Measurements from ENCODE around the gene SH3RF3. TPM values are rescaled to one million over a fixed set of nuclear protein-coding genes. Genes with fewer than 3 reads are reported as not detected.

Gene SH3RF3
- total and polyA plus RNA-seq, 4 donors: 2.9 to 9.7 (median 8.6) TPM

- no peak overlapping the region for H3K4me3 ChIP-seq
- WGBS, 2 donors: 64 to 80% methylated on average over 8 of the region's 8 CpGs
Measured at GRCh38 chr2:109438773-109439389, 309.9 kb downstream of the SH3RF3 start.

GRCh38 chr2:109439390-109439786 is 310.4 kb downstream of the SH3RF3 start:
- Histone ChIP-seq H3K9ac (ENCODE audit: insufficient read depth in 1 of 2, low read length in 2 of 2) (no peak overlapping the region), H3K27ac (ENCODE audit: low read depth in 1 of 2, low read length in 1 of 2) (no peak overlapping the region), H3K4me3 (no peak overlapping the region), H3K9me3 (ENCODE audit: control insufficient read depth in 4 of 4, insufficient read depth in 3 of 4, low read length in 3 of 4) (peaks cover 0 to 2% (median under 1%) of the 10 kb centered on the region in 4 donors), H3K27me3 (ENCODE audit: control insufficient read depth in 3 of 3, insufficient read depth in 3 of 3, low read length in 2 of 3) (no peaks in the 10 kb centered on the region), H3K4me1 (ENCODE audit: control insufficient read depth in 5 of 5, insufficient read depth in 5 of 5, low read length in 5 of 5) (peaks cover 0 to 7% (median 7%) of the 10 kb centered on the region in 5 donors), H3K36me3 (ENCODE audit: control insufficient read depth in 4 of 4, insufficient read depth in 4 of 4, low read length in 4 of 4) (peaks cover 0 to 7% (median 2%) of the 10 kb centered on the region in 4 donors)
- no peak for DNase-seq
- TF ChIP-seq, protein P1, sequence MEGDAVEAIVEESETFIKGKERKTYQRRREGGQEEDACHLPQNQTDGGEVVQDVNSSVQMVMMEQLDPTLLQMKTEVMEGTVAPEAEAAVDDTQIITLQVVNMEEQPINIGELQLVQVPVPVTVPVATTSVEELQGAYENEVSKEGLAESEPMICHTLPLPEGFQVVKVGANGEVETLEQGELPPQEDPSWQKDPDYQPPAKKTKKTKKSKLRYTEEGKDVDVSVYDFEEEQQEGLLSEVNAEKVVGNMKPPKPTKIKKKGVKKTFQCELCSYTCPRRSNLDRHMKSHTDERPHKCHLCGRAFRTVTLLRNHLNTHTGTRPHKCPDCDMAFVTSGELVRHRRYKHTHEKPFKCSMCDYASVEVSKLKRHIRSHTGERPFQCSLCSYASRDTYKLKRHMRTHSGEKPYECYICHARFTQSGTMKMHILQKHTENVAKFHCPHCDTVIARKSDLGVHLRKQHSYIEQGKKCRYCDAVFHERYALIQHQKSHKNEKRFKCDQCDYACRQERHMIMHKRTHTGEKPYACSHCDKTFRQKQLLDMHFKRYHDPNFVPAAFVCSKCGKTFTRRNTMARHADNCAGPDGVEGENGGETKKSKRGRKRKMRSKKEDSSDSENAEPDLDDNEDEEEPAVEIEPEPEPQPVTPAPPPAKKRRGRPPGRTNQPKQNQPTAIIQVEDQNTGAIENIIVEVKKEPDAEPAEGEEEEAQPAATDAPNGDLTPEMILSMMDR (IDR thresholded peaks at IDR 0.05; ENCODE audit: control extremely low read depth, extremely low read depth): no peak
- no peak for ATAC-seq (ENCODE audit: insufficient read depth, low FRiP score)
- WGBS, 2 donors: 84 to 96% methylated on average over 4 of the region's 4 CpGs

More at GRCh38 chr2:109438773-109439389, 309.9 kb downstream of the SH3RF3 start:
- ATAC-seq (ENCODE audit: insufficient read depth, low FRiP score) (peak; percentile 73), DNase-seq (no peak)
- TF ChIP-seq, protein P1 (IDR thresholded peaks at IDR 0.05; ENCODE audit: control extremely low read depth, extremely low read depth): no peak
- Histone ChIP-seq H3K36me3 (ENCODE audit: control insufficient read depth in 4 of 4, insufficient read depth in 4 of 4, low read length in 4 of 4) (peaks cover 0 to 5% (median 2%) of the 10 kb centered on the region in 4 donors), H3K27me3 (ENCODE audit: control insufficient read depth in 3 of 3, insufficient read depth in 3 of 3, low read length in 2 of 3) (no peaks in the 10 kb centered on the region), H3K27ac (ENCODE audit: low read depth in 1 of 2, low read length in 1 of 2) (peak overlapping the region; percentile 6 to 49), H3K9ac (ENCODE audit: insufficient read depth in 1 of 2, low read length in 2 of 2) (no peak overlapping the region), H3K9me3 (ENCODE audit: control insufficient read depth in 4 of 4, insufficient read depth in 3 of 4, low read length in 3 of 4) (peaks cover 0 to 1% (median 0%) of the 10 kb centered on the region in 4 donors), H3K4me1 (ENCODE audit: control insufficient read depth in 5 of 5, insufficient read depth in 5 of 5, low read length in 5 of 5) (peaks cover 0 to 7% (median 7%) of the 10 kb centered on the region in 5 donors)

DNA sequence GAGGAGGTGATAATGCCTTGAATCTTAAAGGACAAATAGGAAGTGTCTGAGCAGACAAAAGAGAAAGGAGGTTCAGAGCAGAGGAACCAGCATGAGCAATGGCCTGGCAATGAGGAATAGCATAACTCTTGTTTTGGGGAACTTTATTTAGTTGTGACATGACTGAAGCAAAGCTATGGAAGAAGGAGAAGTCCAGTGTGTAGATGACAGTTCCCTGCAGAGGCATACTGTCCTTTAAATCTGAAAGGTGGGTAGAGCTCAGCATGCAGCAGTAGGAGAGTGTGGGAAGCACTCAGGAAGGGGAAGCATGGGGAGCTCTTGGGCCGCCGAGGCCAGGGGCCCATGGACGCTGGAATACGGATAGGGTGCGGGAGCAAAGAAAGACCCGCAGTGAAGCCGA is 311.0 kb downstream of the SH3RF3 start:
- no peak overlapping the region for H3K27ac ChIP-seq (ENCODE audit: low read depth in 1 of 2, low read length in 1 of 2)

More for the DNA sequence above, 311.0 kb downstream of the SH3RF3 start:
- Histone ChIP-seq H3K36me3 (ENCODE audit: control insufficient read depth in 4 of 4, insufficient read depth in 4 of 4, low read length in 4 of 4) (peaks cover 0 to 8% (median 2%) of the 10 kb centered on the region in 4 donors), H3K9me3 (ENCODE audit: control insufficient read depth in 4 of 4, insufficient read depth in 3 of 4, low read length in 3 of 4) (peaks cover 0 to 5% (median 2%) of the 10 kb centered on the region in 4 donors), H3K9ac (ENCODE audit: insufficient read depth in 1 of 2, low read length in 2 of 2) (no peak overlapping the region), H3K4me3 (no peak overlapping the region), H3K27me3 (ENCODE audit: control insufficient read depth in 3 of 3, insufficient read depth in 3 of 3, low read length in 2 of 3) (no peaks in the 10 kb centered on the region), H3K4me1 (ENCODE audit: control insufficient read depth in 5 of 5, insufficient read depth in 5 of 5, low read length in 5 of 5) (peaks cover 0 to 7% (median 7%) of the 10 kb centered on the region in 5 donors)
- no peak for DNase-seq
- ATAC-seq (ENCODE audit: insufficient read depth, low FRiP score): no peak
- 82 to 96% methylated on average over 7 of the region's 7 CpGs for WGBS, 2 donors
- TF ChIP-seq, protein P1 (IDR thresholded peaks at IDR 0.05; ENCODE audit: control extremely low read depth, extremely low read depth): no peak

Data from lung (tissue), 12 donors.